H1 (cell line): ENCODE results near the gene USH1C. TPM values are rescaled to one million over a fixed set of nuclear protein-coding genes. Genes with fewer than 3 reads are reported as not detected.

ENCODE experiments used
- BCL11A ChIP-seq, 2 experiments: IDR thresholded peaks; one replicate each; pipeline ENCODE4 v1.6.1; 2011; ENCODE audit warnings: low read depth in 2 of 2, low read length in 2 of 2, mild to moderate bottlenecking in 2 of 2
- CEBPB ChIP-seq: IDR thresholded peaks from 2 replicates; pipeline ENCODE4 v1.6.1; 2012; ENCODE audit warnings: low read depth, low read length
- CTBP2 ChIP-seq: IDR thresholded peaks from 2 replicates; pipeline ENCODE4 v1.7.0; 2011; ENCODE audit warnings: borderline replicate concordance, mild to moderate bottlenecking, moderate library complexity, mixed read lengths, low read length; ENCODE audit not compliant: insufficient read depth, insufficient read length
- EZH2 ChIP-seq: fragments of 200-600 bp; sonication (generic); IDR thresholded peaks from 2 replicates; pipeline ENCODE4 v1.7.1; 2012; ENCODE audit warnings: low read depth, mild to moderate bottlenecking, moderate library complexity, low read length, inconsistent platforms; ENCODE audit not compliant: severe bottlenecking
- GABPA ChIP-seq: IDR thresholded peaks from 2 replicates; pipeline ENCODE4 v1.6.1; 2011; ENCODE audit warnings: mild to moderate bottlenecking, low read length, moderate library complexity, borderline replicate concordance; ENCODE audit not compliant: insufficient read depth
- GTF2F1 ChIP-seq: IDR thresholded peaks from 2 replicates; pipeline ENCODE4 v1.6.1; 2012; ENCODE audit warnings: low read depth, low read length, improper control_type of control experiment, borderline replicate concordance
- HDAC6 ChIP-seq: IDR thresholded peaks from one replicate; pipeline ENCODE4 v1.7.1; 2012; ENCODE audit warnings: low read depth, mild to moderate bottlenecking, inconsistent platforms, low read length, moderate library complexity
- KDM4A ChIP-seq: IDR thresholded peaks from one replicate; pipeline ENCODE4 v1.7.1; 2012; ENCODE audit warnings: low read depth, mild to moderate bottlenecking, moderate library complexity, low read length, inconsistent platforms; ENCODE audit not compliant: severe bottlenecking
- MAFK ChIP-seq: IDR thresholded peaks from 2 replicates; pipeline ENCODE4 v1.6.1; 2012; ENCODE audit warnings: low read depth, mild to moderate bottlenecking, improper control_type of control experiment, low read length
- RAD21 ChIP-seq, 2 experiments: IDR thresholded peaks in 1 of 2; conservative IDR thresholded peaks in 1 of 2; 2 replicates each; pipeline ENCODE4 v1.6.1; 2011; ENCODE audit warnings: low read depth in 2 of 2, low read length in 2 of 2, improper control_type of control experiment in 1 of 2, inconsistent platforms in 1 of 2, mild to moderate bottlenecking in 1 of 2, moderate library complexity in 1 of 2
- RXRA ChIP-seq: IDR thresholded peaks from 2 replicates; pipeline ENCODE4 v1.6.1; 2011; ENCODE audit warnings: low read depth, mild to moderate bottlenecking, low read length, moderate library complexity; ENCODE audit not compliant: insufficient read depth
- SIX5 ChIP-seq: IDR thresholded peaks from 2 replicates; pipeline ENCODE4 v1.6.1; 2011; ENCODE audit warnings: mild to moderate bottlenecking, low read depth, low read length
- SP4 ChIP-seq: IDR thresholded peaks from 2 replicates; pipeline ENCODE4 v1.6.1; 2012; ENCODE audit warnings: low read length, inconsistent platforms
- SRF ChIP-seq: IDR thresholded peaks from 2 replicates; pipeline ENCODE4 v1.6.1; 2011; ENCODE audit warnings: mild to moderate bottlenecking, low read depth, low read length, moderate library complexity
- TAF1 ChIP-seq: IDR thresholded peaks from 2 replicates; pipeline ENCODE4 v1.6.1; 2011; ENCODE audit warnings: mild to moderate bottlenecking, low read depth, low read length
- TEAD4 ChIP-seq: IDR thresholded peaks from 2 replicates; pipeline ENCODE4 v1.6.1; 2012; ENCODE audit warnings: low read depth, low read length, inconsistent platforms, mixed read lengths
- USF2 ChIP-seq: IDR thresholded peaks from 2 replicates; pipeline ENCODE4 v1.6.1; 2011; ENCODE audit warnings: low read length, improper control_type of control experiment
- YY1 ChIP-seq: IDR thresholded peaks from 2 replicates; pipeline ENCODE4 v1.6.1; 2011; ENCODE audit warnings: low read depth, mild to moderate bottlenecking, low read length
- ZNF274 ChIP-seq: IDR thresholded peaks from 2 replicates; pipeline ENCODE4 v1.7.0; 2012; ENCODE audit warnings: low read length, borderline replicate concordance; ENCODE audit errors: extremely low read depth
- polyA plus RNA-seq, 7 experiments: library from polyadenylated mRNA; depleted of rRNA in 3 of 7; stranded (reverse) in 5 of 7; unstranded in 2 of 7; fragments of >200 nt in 5 of 7; fragments of 200-250 nt in 2 of 7; gene quantifications; 1 replicate in 5 of 7; 2 replicates in 1 of 7; 4 replicates in 1 of 7; pipeline versions ENCODE4 v1.2.1 to v1.2.3, GENCODE V29; 2011 to 2013; ENCODE audit warnings: missing spikeins in 2 of 7, mixed read lengths in 2 of 7
- total RNA-seq: library from RNA; stranded (reverse); fragmentation: NEBNext Ultra II Directional; extraction: Animal tissue kit (Norgen Biotek cat#: 25700); gene quantifications from 2 replicates; pipeline ENCODE4 v1.2.1, GENCODE V29; 2021

The USH1C gene
- total and polyA plus RNA-seq, 2 of the 8 experiments (the other 6 are each of a cell fraction or from before 2014, with no cell fraction given), result 1.3 to 1.6 TPM

- TF ChIP-seq TAF1, result 0 out of 2 replicates have a peak, but pooled peaks have one; percentile 29
- no peak for TF ChIP-seq HDAC6
- TF ChIP-seq BCL11A (IDR thresholded peaks at IDR 0.05; ENCODE audit: low read depth in 2 of 2, low read length in 2 of 2), result no peak
- TF ChIP-seq SRF, result no peak
- TF ChIP-seq GTF2F1, result no peak
- TF ChIP-seq ZNF274, result no peak
- TF ChIP-seq CTBP2, result no peak
- peak; percentile 40 for TF ChIP-seq EZH2
- TF ChIP-seq TEAD4, result no peak
- TF ChIP-seq USF2, result no peak
- TF ChIP-seq SP4, result peak; percentile 92; the same call in 1 of the 2 replicates
- TF ChIP-seq SIX5, result no peak
- peak in 1 of 2 experiments; percentile 23; a peak in 1 of 4 replicates for TF ChIP-seq RAD21 (IDR thresholded peaks at IDR 0.05 in 1 of 2, conservative IDR thresholded peaks at IDR 0.05 in 1 of 2; ENCODE audit: low read depth in 2 of 2, low read length in 2 of 2)
- TF ChIP-seq CEBPB, result no peak
- peak; percentile 70 for TF ChIP-seq YY1
- no peak for TF ChIP-seq MAFK
- no peak for TF ChIP-seq RXRA
- no peak for TF ChIP-seq GABPA
- no peak for TF ChIP-seq KDM4A
- TF ChIP-seq, all 59 proteins: peak for 11
These were observed 64.7 kb downstream of the USH1C start (continued) for GRCh38 chr11:17479284-17480214.
